ENCODE data around the gene HDHD3. TPM values are rescaled to one million over a fixed set of nuclear protein-coding genes. Genes with fewer than 3 reads are reported as not detected.

HDHD3 gene
- polyA plus RNA-seq, 1 of the 3 experiments (the other 2 are of a cell fraction): 17.1 TPM

GRCh38 chr9:113343732-113344231 lies 33.0 kb downstream of the HDHD3 start:
- Histone ChIP-seq H3F3A (replicated peaks; ENCODE audit: insufficient read depth) (peaks cover 7% of the 10 kb centered on the region), H3K9me2 (no peaks in the 10 kb centered on the region), H4K20me1 (ENCODE audit: insufficient read depth) (no peaks in the 10 kb centered on the region), H3K27me3 (ENCODE audit: insufficient read depth) (peaks cover under 1% of the 10 kb centered on the region; the same call in 1 of the 2 replicates), H3K4me1 (ENCODE audit: control insufficient read depth in 1 of 2, insufficient read depth in 2 of 2, low read depth in 1 of 2, low read length in 1 of 2) (peaks cover 0 to 23% of the 10 kb centered on the region in 2 experiments; a peak in 3 of 4 replicates), H3K79me2 (ENCODE audit: insufficient read depth) (peaks cover 3% of the 10 kb centered on the region; the same call in 1 of the 2 replicates), H3K4me3 (ENCODE audit: low read depth in 2 of 2, low read length in 1 of 2) (no peak overlapping the region), H3K9me3 (no peaks in the 10 kb centered on the region), H3K4me2 (no peak overlapping the region), H3K27ac (ENCODE audit: low read depth in 2 of 2, low read length in 1 of 2) (peak overlapping the region; percentile 22 to 89; a peak in 3 of 4 replicates), H3K36me3 (replicated peaks in 1 of 2; ENCODE audit: control insufficient read depth in 1 of 2, insufficient read depth in 2 of 2, low read length in 1 of 2) (no peaks in the 10 kb centered on the region), H2AFZ (ENCODE audit: low read depth) (0 out of 2 replicates have a peak overlapping the region, but pooled peaks have one; percentile 41), H3K9ac (no peak overlapping the region)
- peak; percentile 67 for DNase-seq
- 47% methylated on average over 1 of the region's 1 CpG for WGBS (ENCODE audit: low lambda C conversion rate)
- ChIA-PET POLR2A (interaction anchor here (0.8 kb wide), 1 partner anchor 68 kb away, joined by 3 read pairs; the partner anchor contains the start of genes CDC26 and PRPF4), CTCF (no interaction called here)
- TF ChIP-seq TAF1 (IDR thresholded peaks at IDR 0.05; ENCODE audit: borderline replicate concordance, low read depth, low read length): no peak
- peak; percentile 49; the same call in 1 of the 2 replicates for TF ChIP-seq MXI1 (IDR thresholded peaks at IDR 0.05; ENCODE audit: low read depth, low read length)
- TF ChIP-seq NFIC (IDR thresholded peaks at IDR 0.05; ENCODE audit: borderline replicate concordance): no peak
- TF ChIP-seq JUND (IDR thresholded peaks at IDR 0.05): no peak
- TF ChIP-seq TEAD4 (IDR thresholded peaks at IDR 0.05; ENCODE audit: borderline replicate concordance, insufficient read depth): no peak

- Histone ChIP-seq H3K4me3 (ENCODE audit: low read depth in 2 of 2, low read length in 1 of 2) (no peak overlapping the region), H3K4me2 (no peak overlapping the region), H2AFZ (ENCODE audit: low read depth) (no peak overlapping the region), H3K9ac (no peak overlapping the region), H3K9me2 (no peaks in the 10 kb centered on the region), H3K36me3 (replicated peaks in 1 of 2; ENCODE audit: control insufficient read depth in 1 of 2, insufficient read depth in 2 of 2, low read length in 1 of 2) (no peaks in the 10 kb centered on the region), H3F3A (replicated peaks; ENCODE audit: insufficient read depth) (peaks cover 7% of the 10 kb centered on the region), H3K27ac (ENCODE audit: low read depth in 2 of 2, low read length in 1 of 2) (no peak overlapping the region), H3K79me2 (ENCODE audit: insufficient read depth) (peaks cover 4% of the 10 kb centered on the region; the same call in 1 of the 2 replicates), H3K27me3 (ENCODE audit: insufficient read depth) (no peaks in the 10 kb centered on the region), H3K9me3 (no peaks in the 10 kb centered on the region), H4K20me1 (ENCODE audit: insufficient read depth) (no peaks in the 10 kb centered on the region), H3K4me1 (ENCODE audit: control insufficient read depth in 1 of 2, insufficient read depth in 2 of 2, low read depth in 1 of 2, low read length in 1 of 2) (peaks cover 0 to 23% of the 10 kb centered on the region in 2 experiments; a peak in 3 of 4 replicates)
- POLR2A ChIA-PET: interaction anchor here (0.8 kb wide), 1 partner anchor 61 kb away, joined by 3 read pairs; no protein-coding TSS in a partner anchor
- CTCF ChIA-PET: interaction anchor here (1.2 kb wide), 1 partner anchor 65 kb away, joined by 3 read pairs; no protein-coding TSS in a partner anchor
- WGBS (ENCODE audit: low lambda C conversion rate): 80% methylated on average over 9 of the region's 9 CpGs
- no peak for TF ChIP-seq SMC3 (IDR thresholded peaks at IDR 0.05; ENCODE audit: low read depth, low read length)
- no peak for TF ChIP-seq TCF12 (IDR thresholded peaks at IDR 0.05)
- no peak for TF ChIP-seq SIN3A (IDR thresholded peaks at IDR 0.05; ENCODE audit: borderline replicate concordance, low read depth, low read length)
- TF ChIP-seq, protein P1, sequence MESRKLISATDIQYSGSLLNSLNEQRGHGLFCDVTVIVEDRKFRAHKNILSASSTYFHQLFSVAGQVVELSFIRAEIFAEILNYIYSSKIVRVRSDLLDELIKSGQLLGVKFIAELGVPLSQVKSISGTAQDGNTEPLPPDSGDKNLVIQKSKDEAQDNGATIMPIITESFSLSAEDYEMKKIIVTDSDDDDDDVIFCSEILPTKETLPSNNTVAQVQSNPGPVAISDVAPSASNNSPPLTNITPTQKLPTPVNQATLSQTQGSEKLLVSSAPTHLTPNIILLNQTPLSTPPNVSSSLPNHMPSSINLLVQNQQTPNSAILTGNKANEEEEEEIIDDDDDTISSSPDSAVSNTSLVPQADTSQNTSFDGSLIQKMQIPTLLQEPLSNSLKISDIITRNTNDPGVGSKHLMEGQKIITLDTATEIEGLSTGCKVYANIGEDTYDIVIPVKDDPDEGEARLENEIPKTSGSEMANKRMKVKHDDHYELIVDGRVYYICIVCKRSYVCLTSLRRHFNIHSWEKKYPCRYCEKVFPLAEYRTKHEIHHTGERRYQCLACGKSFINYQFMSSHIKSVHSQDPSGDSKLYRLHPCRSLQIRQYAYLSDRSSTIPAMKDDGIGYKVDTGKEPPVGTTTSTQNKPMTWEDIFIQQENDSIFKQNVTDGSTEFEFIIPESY (IDR thresholded peaks at IDR 0.05; ENCODE audit: borderline replicate concordance, low read depth): no peak
- TF ChIP-seq YY1 (IDR thresholded peaks at IDR 0.05; ENCODE audit: low read depth): no peak
- DNase-seq: peak; percentile 37
These were observed 34.9 kb downstream of the HDHD3 start for GRCh38 chr9:113341712-113342410.

Measured in SK-N-SH (cell line).